GM18511 (cell line): ENCODE measurements around the gene HRH3.

ENCODE experiments used
- ATAC-seq: cut with Tn5 transposase; IDR thresholded peaks from one replicate; pipeline ENCODE4 v1.9.1; 2021; ENCODE audit warnings: mild to moderate bottlenecking, moderate library complexity; ENCODE audit not compliant: unreplicated experiment

The HRH3 gene

GRCh38 chr20:62230696-62231095 lies 10.6 kb upstream of the HRH3 start:
- no peak for ATAC-seq

GRCh38 chr20:62230276-62230675 lies 10.2 kb upstream of the HRH3 start:
- no peak for ATAC-seq

GRCh38 chr20:62229667-62230066 lies 9.6 kb upstream of the HRH3 start:
- ATAC-seq, result no peak

- no peak for ATAC-seq
These were observed 9.0 kb upstream of the HRH3 start for GRCh38 chr20:62228982-62229545.

- ATAC-seq, result no peak
These were observed 8.2 kb upstream of the HRH3 start for GRCh38 chr20:62227977-62228958.

- ATAC-seq, result no peak
These were observed 7.5 kb upstream of the HRH3 start for GRCh38 chr20:62227591-62227976.

- no peak for ATAC-seq
These were observed 6.9 kb upstream of the HRH3 start for GRCh38 chr20:62226707-62227590.

- no peak for ATAC-seq
These were observed 6.0 kb upstream of the HRH3 start for GRCh38 chr20:62225820-62226635.

GRCh38 chr20:62225026-62225425 lies 4.9 kb upstream of the HRH3 start:
- ATAC-seq, result no peak

GRCh38 chr20:62224113-62224855 lies 4.2 kb upstream of the HRH3 start:
- no peak for ATAC-seq

- ATAC-seq, result no peak
These were observed 3.5 kb upstream of the HRH3 start for GRCh38 chr20:62223571-62223970.

- ATAC-seq, result no peak
These were observed 2.9 kb upstream of the HRH3 start for GRCh38 chr20:62222972-62223371.

- ATAC-seq, result no peak
These were observed 2.3 kb upstream of the HRH3 start for GRCh38 chr20:62222266-62222850.

GRCh38 chr20:62220666-62221568 lies 839 bp upstream of the HRH3 start:
- no peak for ATAC-seq

GRCh38 chr20:62219101-62219991 lies 732 bp downstream of the HRH3 start:
- ATAC-seq, result no peak

- ATAC-seq, result no peak
These were observed 1.9 kb downstream of the HRH3 start for GRCh38 chr20:62217913-62218773.
